Prostate gland (tissue), 2 donors: Measurements from ENCODE around the gene TMEM60. TPM values are rescaled to one million over a fixed set of nuclear protein-coding genes. Genes with fewer than 3 reads are reported as not detected.

Experiments
- DNase-seq: peaks from one replicate; pipeline ENCODE4 v3.0.0-alpha.2; 2019; ENCODE audit warnings: low spot score
- H3K27ac ChIP-seq, 2 donors: fragments of 200-600 bp; sonication (generic); 2 replicates each; pipeline ENCODE4 v1.5.1; 2017 to 2019
- H3K27me3 ChIP-seq: fragments of 200-600 bp; sonication (generic); replicated peaks from 2 replicates; pipeline ENCODE4 v1.5.1; 2019; ENCODE audit not compliant: insufficient read depth
- H3K36me3 ChIP-seq, 2 donors: fragments of 200-600 bp; sonication (generic); 1 replicate in 1 of 2; 2 replicates in 1 of 2; pipeline versions ENCODE4 v1.5.1 to v1.8.1; 2017 to 2019
- H3K4me1 ChIP-seq: fragments of 200-600 bp; sonication (generic); replicated peaks from 2 replicates; pipeline ENCODE4 v1.5.1; 2019
- H3K4me3 ChIP-seq, 2 donors: fragments of 200-600 bp; sonication (generic); 2 replicates each; pipeline ENCODE4 v1.5.1; 2017 to 2019
- H3K9me3 ChIP-seq: fragments of 200-600 bp; sonication (generic); 2 replicates; pipeline ENCODE4 v1.5.1; 2017
- CTCF ChIP-seq, 4 experiments: fragments of 200-600 bp in 2 of 4; fragments of 450-650 bp in 2 of 4; sonication (generic) in 2 of 4; IDR thresholded peaks; 1 replicate in 3 of 4; 2 replicates in 1 of 4; pipeline ENCODE4 v1.5.1; 2016 to 2019; ENCODE audit warnings: antibody characterized with exemption in 4 of 4, mild to moderate bottlenecking in 2 of 4, moderate library complexity in 2 of 4
- POLR2A ChIP-seq: fragments of 450-650 bp; IDR thresholded peaks from one replicate; pipeline ENCODE4 v1.6.1; 2016; ENCODE audit warnings: antibody characterized with exemption, mild to moderate bottlenecking
- POLR2AphosphoS5 ChIP-seq: sonication (generic); formaldehyde crosslinking; IDR thresholded peaks from one replicate; pipeline ENCODE4 v1.6.1; 2017; ENCODE audit warnings: antibody characterized with exemption
- WGBS: methylation state at CpG from one replicate; pipeline ENCODE4 v1.1.5; 2018; 5-methylcytosine and 5-hydroxymethylcytosine counted together
- intact Hi-C: fragments of 100-400 bp; cut with DNase I; formaldehyde crosslinking; loops from one replicate; pipeline ENCODE4 v1.14.2; 2022
- total RNA-seq, 2 donors: library from RNA; depleted of rRNA; stranded (reverse); fragments of >200 nt; gene quantifications; one replicate each; pipeline ENCODE4 v1.1.0, GENCODE V29; 2016

The TMEM60 gene
- total RNA-seq, 2 donors from 2014 or later = 17.5 to 20.6 TPM

- intact Hi-C loops = no loop called here
- H3K4me3 ChIP-seq = no peak overlapping the region
- no peaks in the 10 kb centered on the region for H3K36me3 ChIP-seq
- no peak for TF ChIP-seq POLR2A
- no peak for TF ChIP-seq CTCF (IDR thresholded peaks at IDR 0.05)
- TF ChIP-seq POLR2AphosphoS5 = no peak
- H3K27me3 ChIP-seq = no peaks in the 10 kb centered on the region
- WGBS = 100% methylated on average over 2 of the region's 2 CpGs
- no peak overlapping the region for H3K27ac ChIP-seq
- DNase-seq = no peak
- H3K4me1 ChIP-seq = no peaks in the 10 kb centered on the region
- no peaks in the 10 kb centered on the region for H3K9me3 ChIP-seq
Observed at GRCh38 chr7:77746824-77747165, 51.4 kb downstream of the TMEM60 start.

- Histone ChIP-seq H3K4me3 (no peak overlapping the region), H3K4me1 (no peaks in the 10 kb centered on the region), H3K36me3 (no peaks in the 10 kb centered on the region), H3K27me3 (no peaks in the 10 kb centered on the region), H3K9me3 (no peaks in the 10 kb centered on the region), H3K27ac (no peak overlapping the region)
- intact Hi-C loops = no loop called here
- no peak for TF ChIP-seq POLR2A
- no peak for TF ChIP-seq CTCF (IDR thresholded peaks at IDR 0.05)
- TF ChIP-seq POLR2AphosphoS5 = no peak
- DNase-seq = no peak
- 96% methylated on average over 6 of the region's 6 CpGs for WGBS
Observed at GRCh38 chr7:77746164-77746823, 51.9 kb downstream of the TMEM60 start.

- no peak for DNase-seq
- no peak overlapping the region for H3K4me3 ChIP-seq
- no peak for TF ChIP-seq POLR2A
- no peak for TF ChIP-seq POLR2AphosphoS5
- no peak for TF ChIP-seq CTCF (IDR thresholded peaks at IDR 0.05)
- no peaks in the 10 kb centered on the region for H3K27me3 ChIP-seq
- H3K36me3 ChIP-seq = no peaks in the 10 kb centered on the region
- H3K4me1 ChIP-seq = no peaks in the 10 kb centered on the region
- no peak overlapping the region for H3K27ac ChIP-seq
- intact Hi-C loops = no loop called here
- WGBS = 93% methylated on average over 4 of the region's 4 CpGs
- H3K9me3 ChIP-seq = no peaks in the 10 kb centered on the region
Observed at GRCh38 chr7:77745746-77746145, 52.5 kb downstream of the TMEM60 start.

Other genes starting within 250 kb of the TMEM60 start
- gene RSBN1L, start 102.0 kb downstream of the TMEM60 start, total RNA-seq = 10 to 100 TPM; 19.4 to 20.7 TPM
- gene PHTF2, start 339 bp upstream of the TMEM60 start, total RNA-seq = 10 to 100 TPM in 1 of 2 donors, 1 to 10 TPM in 1; 7.7 to 17.3 TPM